ENCODE results near the gene OR6C75. TPM values are rescaled to one million over a fixed set of nuclear protein-coding genes. Genes with fewer than 3 reads are reported as not detected.
"Not testable (repeated sequence)": the region's sequence is repeated elsewhere in the genome, so short reads cannot be mapped to it uniquely, and the experiment has no call there.

OR6C75 gene
- total and polyA plus RNA-seq, 9 of the 15 experiments (the other 6 are each of a cell fraction or from before 2014, with no cell fraction given): not detected

GRCh38 chr12:55336002-55336401, 26.8 kb upstream of the OR6C75 start:
- no peaks in the 10 kb centered on the region for H3K36me3 ChIP-seq (ENCODE audit: control insufficient read depth, insufficient read depth, low read length)
- no peaks in the 10 kb centered on the region for H3K9me3 ChIP-seq (replicated peaks; ENCODE audit: control insufficient read depth, insufficient read depth, low read depth, low read length)
- no TSS peak for BruUV-seq (replicated peaks)
- no peaks in the 10 kb centered on the region for H3K9me1 ChIP-seq (ENCODE audit: control insufficient read depth, insufficient read depth, low read length)
- intact Hi-C loops (cut with micrococcal nuclease) (no loop called here), in situ Hi-C loops (cut with MboI) (no loop called here)
- no peak overlapping the region for H3K9ac ChIP-seq (ENCODE audit: insufficient read depth in 1 of 2, low read depth in 2 of 2, low read length in 2 of 2)
- no peaks in the 10 kb centered on the region for H3K4me1 ChIP-seq (replicated peaks in 1 of 2; ENCODE audit: control insufficient read depth in 2 of 2, insufficient read depth in 2 of 2, low read length in 2 of 2)
- no peak overlapping the region for H3K4me2 ChIP-seq (ENCODE audit: insufficient read depth, low read length)
- no peaks in the 10 kb centered on the region for H3K79me2 ChIP-seq (ENCODE audit: control insufficient read depth, insufficient read depth, low read length)
- DNase-seq (ENCODE audit: extremely low read depth in 1 of 4, low spot score in 3 of 4) (no peak), FAIRE-seq (no peak), ATAC-seq (no peak)
- H3K27ac ChIP-seq (ENCODE audit: extremely low read depth, low read depth, low read length): no peak overlapping the region
- H3K4me3 ChIP-seq: no peak overlapping the region
- no peaks in the 10 kb centered on the region; a peak in 1 of 5 replicates for H3K27me3 ChIP-seq (ENCODE audit: control insufficient read depth in 2 of 2, insufficient read depth in 2 of 2, low read length in 2 of 2)
- ChIA-PET CTCF (ENCODE audit: low intra/inter-chr PET ratio) (no interaction called here), POLR2A (no interaction called here)
- 0% methylated on average over 10 of the region's 10 CpGs for WGBS (ENCODE audit: insufficient coverage, low coverage, missing lambda C conversion rate)
- TF ChIP-seq ZNF324 (CRISPR knock-in tag; IDR thresholded peaks at IDR 0.05) (no peak), ATF7 (IDR thresholded peaks at IDR 0.05) (no peak)
- H2AFZ ChIP-seq (ENCODE audit: low read depth, low read length): no peak overlapping the region
- H4K20me1 ChIP-seq (replicated peaks; ENCODE audit: control insufficient read depth, insufficient read depth, low read length): no peaks in the 10 kb centered on the region

- H3K9ac ChIP-seq (ENCODE audit: insufficient read depth in 1 of 2, low read depth in 2 of 2, low read length in 2 of 2); FAIRE-seq; H3K4me2 ChIP-seq (ENCODE audit: insufficient read depth, low read length); H4K20me1 ChIP-seq (replicated peaks; ENCODE audit: control insufficient read depth, insufficient read depth, low read length); H2AFZ ChIP-seq (ENCODE audit: low read depth, low read length); BruUV-seq (replicated peaks); H3K79me2 ChIP-seq (ENCODE audit: control insufficient read depth, insufficient read depth, low read length); H3K36me3 ChIP-seq (ENCODE audit: control insufficient read depth, insufficient read depth, low read length); CTCF ChIA-PET (ENCODE audit: low intra/inter-chr PET ratio); H3K4me1 ChIP-seq (replicated peaks in 1 of 2; ENCODE audit: control insufficient read depth in 2 of 2, insufficient read depth in 2 of 2, low read length in 2 of 2); DNase-seq (ENCODE audit: extremely low read depth in 1 of 4, low spot score in 3 of 4); H3K27me3 ChIP-seq (ENCODE audit: control insufficient read depth in 2 of 2, insufficient read depth in 2 of 2, low read length in 2 of 2); ATAC-seq; H3K4me3 ChIP-seq; intact Hi-C loops (cut with micrococcal nuclease); in situ Hi-C loops (cut with MboI); H3K9me1 ChIP-seq (ENCODE audit: control insufficient read depth, insufficient read depth, low read length); H3K27ac ChIP-seq (ENCODE audit: extremely low read depth, low read depth, low read length); H3K9me3 ChIP-seq (replicated peaks; ENCODE audit: control insufficient read depth, insufficient read depth, low read depth, low read length): not testable (repeated sequence)
- WGBS (ENCODE audit: insufficient coverage, low coverage, missing lambda C conversion rate): 0% methylated on average over 4 of the region's 4 CpGs
- POLR2A ChIA-PET: interaction anchor here (0.6 kb wide), 1 partner anchor 18 kb away, joined by 3 read pairs; no protein-coding TSS in a partner anchor
Measured at GRCh38 chr12:55355338-55355737, 7.4 kb upstream of the OR6C75 start.

Measured in K562 (cell line).